WTC11 (cell line): ENCODE data around the gene OR5AC2.

Experiments used
- ATF1 ChIP-seq: sonication (generic); formaldehyde crosslinking; IDR thresholded peaks from 2 replicates; pipeline ENCODE4 v1.8.1; 2023; ENCODE audit warnings: mild to moderate bottlenecking, moderate library complexity, missing genetic modification reagents
- CTCF ChIP-seq: fragments of 200-600 bp; IDR thresholded peaks from 2 replicates; pipeline ENCODE4 v1.8.0; 2022; ENCODE audit warnings: antibody characterized with exemption
- ETV6 ChIP-seq: sonication (generic); formaldehyde crosslinking; IDR thresholded peaks from 2 replicates; pipeline ENCODE4 v1.8.1; 2022; ENCODE audit warnings: mild to moderate bottlenecking, missing genetic modification reagents
- FOXK1 ChIP-seq: sonication (generic); formaldehyde crosslinking; IDR thresholded peaks from 2 replicates; pipeline ENCODE4 v1.8.0; 2022; ENCODE audit warnings: mild to moderate bottlenecking, moderate library complexity, missing genetic modification reagents
- NFYB ChIP-seq: sonication (generic); formaldehyde crosslinking; conservative IDR thresholded peaks from 2 replicates; pipeline ENCODE4 v1.8.0; 2022; ENCODE audit warnings: low read depth, missing genetic modification reagents
- NR3C1 ChIP-seq: sonication (generic); formaldehyde crosslinking; conservative IDR thresholded peaks from 2 replicates; pipeline ENCODE4 v1.8.1; 2023; ENCODE audit warnings: low read depth, mild to moderate bottlenecking, missing genetic modification reagents
- SP1 ChIP-seq: sonication (generic); formaldehyde crosslinking; conservative IDR thresholded peaks from 2 replicates; pipeline ENCODE4 v1.8.1; 2022; ENCODE audit warnings: missing genetic modification reagents
- USF2 ChIP-seq: sonication (generic); formaldehyde crosslinking; IDR thresholded peaks from 2 replicates; pipeline ENCODE4 v1.8.1; 2023; ENCODE audit warnings: mild to moderate bottlenecking, missing genetic modification reagents, moderate library complexity
- ZBTB43 ChIP-seq: sonication (generic); formaldehyde crosslinking; IDR thresholded peaks from 2 replicates; pipeline ENCODE4 v1.8.1; 2023; ENCODE audit warnings: mild to moderate bottlenecking, missing genetic modification reagents
- ZNF281 ChIP-seq: sonication (generic); formaldehyde crosslinking; IDR thresholded peaks from 2 replicates; pipeline ENCODE4 v1.8.0; 2023; ENCODE audit warnings: mild to moderate bottlenecking, missing genetic modification reagents
- ZNF396 ChIP-seq: fragments of 250-450 bp; sonication (Bioruptor Pico); IDR thresholded peaks from 2 replicates; pipeline ENCODE4 v1.8.0; 2021; ENCODE audit warnings: mild to moderate bottlenecking, moderate library complexity, borderline replicate concordance
- ZNF512 ChIP-seq: sonication (generic); formaldehyde crosslinking; IDR thresholded peaks from 2 replicates; pipeline ENCODE4 v1.8.1; 2022; ENCODE audit warnings: missing genetic modification reagents, borderline replicate concordance

GRCh38 chr3:98136631-98137030 lies 49.7 kb downstream of the OR5AC2 start:
- TF ChIP-seq SP1 (CRISPR knock-in tag) (no peak), USF2 (CRISPR knock-in tag) (no peak), FOXK1 (CRISPR knock-in tag) (no peak), CTCF (no peak), ZNF281 (CRISPR knock-in tag) (no peak), NR3C1 (CRISPR knock-in tag) (no peak), NFYB (CRISPR knock-in tag) (no peak), ZBTB43 (CRISPR knock-in tag) (no peak), ZNF396 (CRISPR knock-in tag) (no peak), ATF1 (no peak), ETV6 (CRISPR knock-in tag) (no peak), ZNF512 (CRISPR knock-in tag) (no peak)
